Right kidney (tissue), 1 donor: ENCODE data around the gene SERPINB8.

Experiments used
- DNase-seq: peaks from one replicate; pipeline ENCODE4 v3.0.0-alpha.2; 2016

The SERPINB8 gene

DNA sequence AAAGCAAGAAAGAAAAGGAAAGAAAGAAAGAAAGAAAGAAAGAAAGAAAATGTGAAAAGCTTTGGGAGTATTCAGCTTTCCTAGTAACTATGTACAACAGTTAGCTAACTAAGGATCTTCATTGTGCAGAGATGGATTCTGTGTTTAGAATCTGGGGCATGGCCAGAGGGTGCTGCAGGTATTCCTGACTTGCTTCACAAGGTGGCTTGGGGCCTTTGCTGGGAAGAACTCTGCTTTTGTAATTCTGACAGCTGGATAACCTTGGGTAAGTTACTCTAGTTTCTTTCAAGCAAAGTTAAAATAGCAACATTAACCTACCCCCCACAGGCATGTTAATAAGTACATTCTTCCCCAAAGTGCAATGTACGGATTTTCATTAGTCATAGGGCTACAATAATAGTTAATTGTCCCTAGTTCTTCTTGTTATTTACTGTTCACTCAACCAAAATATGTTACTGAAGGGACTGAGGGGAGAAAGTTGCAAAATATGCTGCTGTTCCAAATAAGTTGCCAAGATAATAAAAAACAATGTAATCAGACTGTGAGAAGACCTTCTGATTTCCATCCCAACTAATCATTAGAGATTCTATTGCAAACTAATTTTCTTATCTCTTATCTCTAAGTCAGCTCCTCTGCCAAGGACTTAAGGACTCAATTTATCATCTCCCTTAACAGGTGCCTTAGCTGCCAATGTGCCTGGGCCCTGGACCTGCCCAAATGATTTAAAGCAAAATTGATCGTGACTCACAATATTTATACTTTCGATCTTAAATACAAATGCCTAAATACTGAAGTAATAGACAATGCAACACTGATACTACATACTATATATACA, 50.3 kb downstream of the SERPINB8 start:
- DNase-seq = no peak

GRCh38 chr18:64026350-64026749, 56.5 kb downstream of the SERPINB8 start:
- no peak for DNase-seq

- DNase-seq = no peak
These were observed 58.2 kb downstream of the SERPINB8 start for GRCh38 chr18:64027931-64028695.

GRCh38 chr18:64029096-64029495, 59.2 kb downstream of the SERPINB8 start:
- no peak for DNase-seq

DNA sequence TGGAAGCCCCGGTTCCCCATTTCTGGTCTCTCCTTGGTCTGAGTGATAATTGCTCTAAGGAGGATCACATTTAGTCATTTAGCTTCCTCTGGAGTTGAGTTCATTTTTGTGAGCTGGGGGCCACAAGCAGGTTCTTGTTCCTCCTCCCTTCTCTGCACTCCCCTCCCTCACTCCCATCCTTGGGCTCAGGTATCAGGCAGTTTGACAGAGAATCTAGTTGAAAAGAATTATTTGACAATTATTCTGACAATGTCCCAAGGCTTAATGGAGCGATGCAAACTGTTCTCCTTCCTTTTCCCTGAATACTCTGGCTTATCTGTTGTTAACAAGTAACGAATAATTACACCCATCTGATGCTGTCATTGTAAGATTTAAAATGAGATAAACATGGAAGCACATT, 61.5 kb downstream of the SERPINB8 start:
- no peak for DNase-seq

GRCh38 chr18:64032312-64032711, 62.4 kb downstream of the SERPINB8 start:
- no peak for DNase-seq

DNA sequence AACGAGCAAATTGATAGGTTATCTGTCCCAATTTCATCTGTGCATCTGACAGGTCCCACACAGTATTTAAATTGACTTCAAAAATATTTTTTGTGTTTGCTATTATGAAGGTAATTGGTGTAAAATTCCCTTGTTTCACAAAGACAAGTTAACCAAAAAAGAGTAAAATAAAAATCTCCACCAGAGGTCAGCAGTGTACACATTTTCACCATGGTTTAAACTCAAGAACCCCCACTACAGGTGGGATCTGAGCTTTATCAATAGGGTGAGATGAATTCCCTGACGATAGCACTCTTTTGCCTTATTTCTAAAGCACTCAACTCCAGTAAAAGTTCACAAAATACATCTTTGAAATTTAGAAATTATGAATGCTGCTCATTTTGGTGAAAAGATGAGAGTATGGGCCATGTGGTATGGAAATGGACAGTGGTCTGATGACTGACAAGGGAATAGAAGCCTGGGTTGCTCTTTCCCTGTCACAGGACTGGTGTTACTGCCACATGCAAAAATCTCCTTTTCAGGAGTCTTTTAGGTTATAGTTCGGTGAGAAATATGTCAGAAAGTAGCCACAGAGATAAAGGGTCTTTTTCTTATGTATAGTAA, 68.0 kb downstream of the SERPINB8 start:
- DNase-seq = peak; percentile 19
